ENCODE measurements around the gene BCKDK.
"Not testable (repeated sequence)": the region's sequence is repeated elsewhere in the genome, so short reads cannot be mapped to it uniquely, and the experiment has no call there.

BCKDK gene

GRCh38 chr16:31100876-31101641, 7.1 kb upstream of the BCKDK start:
- not testable (repeated sequence) for DNase-seq

GRCh38 chr16:31105677-31106213, 2.4 kb upstream of the BCKDK start:
- DNase-seq: peak; percentile 61 to 75

GRCh38 chr16:31106509-31107464, 1.4 kb upstream of the BCKDK start:
- DNase-seq: no peak

GRCh38 chr16:31107465-31107867, 720 bp upstream of the BCKDK start:
- peak in 1 of 2 experiments; percentile 22 for DNase-seq

GRCh38 chr16:31108794-31109558, 790 bp downstream of the BCKDK start:
- no peak for DNase-seq

GRCh38 chr16:31109622-31110021, 1.4 kb downstream of the BCKDK start:
- DNase-seq: no peak

- no peak for DNase-seq
Measured at GRCh38 chr16:31110106-31111034, 2.2 kb downstream of the BCKDK start.

GRCh38 chr16:31111881-31112466, 3.8 kb downstream of the BCKDK start:
- DNase-seq: no peak

- no peak for DNase-seq
Measured at GRCh38 chr16:31112711-31113110, 4.5 kb downstream of the BCKDK start.

GRCh38 chr16:31113121-31114120, 5.2 kb downstream of the BCKDK start:
- DNase-seq: no peak

GRCh38 chr16:31114468-31114867, 6.3 kb downstream of the BCKDK start:
- no peak for DNase-seq

GRCh38 chr16:31117384-31118222, 9.4 kb downstream of the BCKDK start, which contains the start of gene KAT8:
TSS of gene KAT8 (plus strand) at chr16:31117664. CDS start at chr16:31117682, 18 bp downstream.
- peak; percentile 99 to 100 for DNase-seq

- no peak for DNase-seq
Measured at GRCh38 chr16:31118223-31119155, 10.3 kb downstream of the BCKDK start.

- no peak for DNase-seq
Measured at GRCh38 chr16:31120129-31120528, 11.9 kb downstream of the BCKDK start.

GRCh38 chr16:31125844-31126243, 17.7 kb downstream of the BCKDK start:
- DNase-seq: no peak

- DNase-seq: no peak
Measured at GRCh38 chr16:31127182-31127581, 19.0 kb downstream of the BCKDK start.

- no peak for DNase-seq
Measured at GRCh38 chr16:31128711-31129567, 20.8 kb downstream of the BCKDK start.

All from SHP77 (cell line).